Effector memory CD4-positive, alpha-beta T cell (primary cell): ENCODE data around the gene RPS18.
"Not testable (repeated sequence)": the region's sequence is repeated elsewhere in the genome, so short reads cannot be mapped to it uniquely, and the experiment has no call there.

Experiments used
- DNase-seq, 3 donors: peaks; one replicate each; pipeline ENCODE4 v3.0.0-alpha.2; 2020
- H3K27ac ChIP-seq: 2 replicates; pipeline ENCODE4 v1.7.0; 2013; ENCODE audit warnings: mild to moderate bottlenecking, low read length, moderate library complexity; ENCODE audit not compliant: insufficient read depth, poor library complexity, severe bottlenecking
- H3K27me3 ChIP-seq: replicated peaks from 2 replicates; pipeline ENCODE4 v1.7.0; 2013; ENCODE audit warnings: mild to moderate bottlenecking, low read length; ENCODE audit not compliant: insufficient read depth, control insufficient read depth, poor library complexity, severe bottlenecking
- H3K36me3 ChIP-seq: 2 replicates; pipeline ENCODE4 v1.7.0; 2013; ENCODE audit warnings: mild to moderate bottlenecking, low read length, moderate library complexity; ENCODE audit not compliant: control insufficient read depth, insufficient read depth
- H3K4me1 ChIP-seq: 2 replicates; pipeline ENCODE4 v1.7.0; 2013; ENCODE audit warnings: low read length, mild to moderate bottlenecking; ENCODE audit not compliant: control insufficient read depth, insufficient read depth, poor library complexity, severe bottlenecking
- H3K4me3 ChIP-seq: 2 replicates; pipeline ENCODE4 v1.7.0; 2013; ENCODE audit warnings: low read length, low read depth, mild to moderate bottlenecking; ENCODE audit not compliant: insufficient read depth, poor library complexity, severe bottlenecking
- H3K9me3 ChIP-seq: 2 replicates; pipeline ENCODE4 v1.7.0; 2013; ENCODE audit warnings: mild to moderate bottlenecking, low read length, moderate library complexity; ENCODE audit not compliant: control insufficient read depth

Gene RPS18

DNA sequence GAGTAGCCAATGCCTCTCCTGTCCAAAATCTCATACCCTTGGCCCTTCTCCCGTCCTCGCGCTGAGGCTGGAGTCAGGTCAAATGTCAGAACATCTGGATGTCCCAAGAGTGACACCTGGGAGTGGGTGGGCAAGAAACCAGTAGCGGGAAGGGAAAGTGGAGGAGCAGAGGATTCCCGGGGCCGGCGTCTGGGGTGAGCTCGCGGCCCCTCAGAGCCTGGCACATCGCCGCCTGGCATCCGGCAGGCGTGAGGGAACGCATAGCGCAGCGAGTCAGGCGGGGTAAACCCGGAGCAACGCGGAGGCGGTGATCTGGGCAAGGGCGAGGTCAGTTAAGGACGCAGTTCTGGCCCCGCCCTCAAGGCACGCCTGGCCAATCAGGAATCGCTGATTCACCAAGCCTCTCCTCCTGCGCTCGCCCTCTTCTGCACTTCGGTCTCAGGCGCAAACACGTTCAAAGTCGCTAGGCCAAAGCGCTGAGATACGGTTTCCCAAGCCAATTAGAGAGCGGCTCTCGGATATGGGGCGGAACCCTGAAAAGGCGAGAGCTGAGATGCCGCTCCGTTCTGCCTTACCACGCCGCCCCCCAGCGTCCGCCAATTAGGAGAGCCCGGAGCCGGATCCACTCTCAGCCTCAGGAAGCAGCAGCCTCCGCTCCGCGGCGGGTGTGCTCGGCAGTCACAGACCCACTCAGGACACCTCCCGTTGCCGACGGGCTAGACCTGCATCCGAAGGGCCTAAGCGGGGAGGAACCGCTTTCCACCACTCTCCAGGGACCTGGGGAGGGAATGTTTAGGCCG, 22.7 kb upstream of the RPS18 start:
- Histone ChIP-seq H3K4me1 (peaks cover 24% of the 10 kb centered on the region), H3K27me3 (no peaks in the 10 kb centered on the region), H3K36me3 (peaks cover 4% of the 10 kb centered on the region), H3K27ac (peak overlapping the region; percentile 95), H3K9me3 (no peaks in the 10 kb centered on the region), H3K4me3 (peak overlapping the region; percentile 60)
- peak; percentile 94 to 96 (median 95) for DNase-seq

DNA sequence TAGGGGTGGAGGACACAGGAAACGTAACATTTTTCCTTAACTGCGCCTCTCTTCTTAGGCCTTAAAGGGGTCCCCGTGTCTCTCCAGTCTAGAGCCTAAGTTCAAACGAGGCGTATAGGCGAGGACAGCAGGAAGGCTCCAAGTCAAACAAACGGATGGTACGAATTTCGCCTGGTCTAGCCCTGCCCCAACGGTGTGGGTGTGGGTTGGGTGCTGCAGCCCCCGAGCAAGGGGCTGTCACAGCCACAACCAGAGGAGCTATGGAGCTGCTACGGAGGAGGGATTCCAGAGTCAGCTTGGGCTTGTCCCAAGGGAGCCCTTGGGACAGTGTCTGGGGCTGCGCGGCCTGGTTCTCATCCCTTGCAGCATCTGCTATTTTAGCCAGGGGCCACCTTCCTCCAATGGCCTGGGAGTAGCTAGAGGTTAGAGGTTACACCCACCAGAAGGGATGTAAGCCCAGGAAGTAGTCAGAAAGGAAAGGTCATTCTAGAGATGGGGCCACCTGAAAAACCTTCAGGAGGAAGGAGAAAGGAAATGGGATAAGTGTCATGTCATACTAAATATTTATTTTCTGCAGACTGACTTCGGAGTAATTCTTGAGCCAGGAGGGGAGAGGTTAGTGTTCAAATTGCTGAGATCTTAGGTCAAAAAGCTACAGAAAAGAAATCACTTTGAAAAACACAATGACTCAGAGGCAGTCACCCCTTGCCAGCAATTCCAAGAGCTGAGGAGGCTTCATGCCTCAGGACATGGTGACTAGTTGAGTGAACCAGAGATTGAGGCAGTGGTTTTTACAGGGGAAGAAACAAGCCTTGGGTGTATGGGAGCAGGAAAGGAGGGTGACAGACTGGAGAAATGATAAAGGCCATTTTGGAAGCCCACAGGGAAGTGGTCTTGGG, 21.9 kb upstream of the RPS18 start:
- peaks cover 4% of the 10 kb centered on the region for H3K36me3 ChIP-seq
- H3K9me3 ChIP-seq: no peaks in the 10 kb centered on the region
- peaks cover 24% of the 10 kb centered on the region for H3K4me1 ChIP-seq
- DNase-seq: no peak
- H3K27ac ChIP-seq: peak overlapping the region; percentile 87
- peak overlapping the region; percentile 54 for H3K4me3 ChIP-seq
- H3K27me3 ChIP-seq: no peaks in the 10 kb centered on the region

- peaks cover 4% of the 10 kb centered on the region for H3K36me3 ChIP-seq
- H3K4me3 ChIP-seq: no peak overlapping the region
- DNase-seq: no peak
- no peaks in the 10 kb centered on the region for H3K9me3 ChIP-seq
- peaks cover 24% of the 10 kb centered on the region for H3K4me1 ChIP-seq
- H3K27ac ChIP-seq: no peak overlapping the region
- H3K27me3 ChIP-seq: no peaks in the 10 kb centered on the region
Measured at GRCh38 chr6:33250731-33251130, 21.1 kb upstream of the RPS18 start.

DNA sequence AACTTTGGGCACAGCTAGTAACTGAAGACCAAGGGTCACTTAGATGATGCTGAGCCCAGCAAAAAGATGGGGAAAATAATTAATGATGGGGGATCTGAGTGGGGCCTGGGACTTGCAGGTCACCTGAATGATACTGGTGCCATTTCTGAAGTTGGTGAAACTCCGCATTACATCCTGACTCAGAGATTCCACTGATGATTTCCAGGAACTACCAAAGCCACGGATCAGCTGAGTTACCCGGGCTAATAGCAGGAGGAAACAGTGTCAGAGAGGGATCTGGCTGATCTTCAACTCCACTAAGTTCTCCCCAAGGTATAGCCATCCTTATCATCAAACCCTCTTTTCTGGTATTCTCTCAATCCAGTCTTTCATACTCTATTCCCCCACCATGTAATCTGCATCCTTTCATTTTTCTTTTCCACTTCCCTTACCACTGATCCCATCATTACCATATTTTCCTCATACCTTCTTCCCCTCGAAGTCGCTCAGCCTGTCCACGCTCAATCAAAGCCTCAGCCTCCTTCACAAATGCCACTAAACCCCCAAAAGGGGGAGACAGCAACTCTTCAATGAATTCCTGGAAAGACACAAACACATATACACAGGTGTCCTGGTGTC, 20.4 kb upstream of the RPS18 start:
- H3K36me3 ChIP-seq: peaks cover 4% of the 10 kb centered on the region
- no peaks in the 10 kb centered on the region for H3K27me3 ChIP-seq
- no peak overlapping the region for H3K27ac ChIP-seq
- DNase-seq: no peak
- H3K9me3 ChIP-seq: no peaks in the 10 kb centered on the region
- H3K4me3 ChIP-seq: no peak overlapping the region
- H3K4me1 ChIP-seq: peaks cover 24% of the 10 kb centered on the region

DNA sequence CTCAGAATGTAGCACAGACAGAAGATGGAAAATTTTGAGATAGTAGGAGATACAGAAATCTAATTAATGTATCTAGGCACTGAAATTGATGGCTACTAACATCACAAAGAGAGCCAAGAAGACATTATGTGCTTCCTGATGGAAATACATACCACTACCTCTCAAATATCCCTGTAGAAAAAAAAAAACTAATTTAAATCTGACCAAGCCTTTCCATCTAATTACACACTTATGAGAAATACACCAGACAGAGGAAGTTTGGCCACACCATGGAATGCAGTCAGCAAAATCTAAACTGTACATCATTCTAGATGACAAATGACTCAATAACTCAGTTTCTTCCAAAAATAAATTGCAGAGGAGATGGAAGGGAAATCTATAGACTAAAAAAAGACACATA, 19.1 kb upstream of the RPS18 start:
- H3K36me3 ChIP-seq: peaks cover 4% of the 10 kb centered on the region
- no peak for DNase-seq
- no peak overlapping the region for H3K27ac ChIP-seq
- peaks cover 24% of the 10 kb centered on the region for H3K4me1 ChIP-seq
- H3K27me3 ChIP-seq: no peaks in the 10 kb centered on the region
- no peak overlapping the region for H3K4me3 ChIP-seq
- H3K9me3 ChIP-seq: no peaks in the 10 kb centered on the region

DNA sequence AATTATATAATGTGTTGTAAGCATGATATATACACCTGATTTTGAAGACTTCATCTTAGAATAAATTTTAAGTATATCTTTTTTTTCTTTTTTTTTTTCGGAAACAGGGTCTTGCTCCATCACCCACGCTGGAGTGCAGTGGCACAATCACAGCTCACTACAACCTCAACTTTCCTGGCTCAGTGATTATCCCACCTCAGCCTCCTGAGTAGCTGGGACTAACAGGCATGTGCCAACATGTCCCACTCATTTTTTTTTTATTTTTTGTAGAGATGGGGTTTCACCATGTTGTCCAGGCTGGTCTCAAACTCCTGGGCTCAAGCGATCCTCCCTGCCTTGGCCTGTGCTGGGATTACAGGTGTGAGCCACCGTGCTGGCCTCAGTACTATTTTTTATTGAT, 17.3 kb upstream of the RPS18 start:
- no peak for DNase-seq
- Histone ChIP-seq H3K27me3 (no peaks in the 10 kb centered on the region), H3K27ac (no peak overlapping the region), H3K4me1 (peaks cover 11% of the 10 kb centered on the region), H3K36me3 (peaks cover 8% of the 10 kb centered on the region), H3K4me3 (no peak overlapping the region), H3K9me3 (no peaks in the 10 kb centered on the region)

DNA sequence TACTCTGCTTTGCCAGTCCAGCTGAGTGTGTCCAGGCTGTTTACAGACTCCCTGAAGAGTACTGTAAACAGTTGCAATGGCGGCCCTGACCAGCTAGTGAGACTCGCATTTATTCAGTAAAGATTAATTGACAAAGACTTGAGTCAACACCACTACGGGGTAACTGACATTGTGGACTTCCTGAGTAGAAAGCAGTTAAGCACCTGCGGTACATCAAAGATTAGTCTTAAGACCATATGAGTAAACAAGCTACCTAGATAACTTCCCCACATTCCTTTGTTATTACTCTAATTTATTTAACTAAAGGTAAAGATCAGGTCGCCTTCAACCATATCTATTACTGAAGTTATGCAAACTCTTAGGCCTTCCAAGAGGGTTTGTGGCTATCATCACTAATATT, 12.8 kb upstream of the RPS18 start:
- DNase-seq: no peak
- H3K27me3 ChIP-seq: no peaks in the 10 kb centered on the region
- no peak overlapping the region for H3K27ac ChIP-seq
- no peak overlapping the region for H3K4me3 ChIP-seq
- H3K4me1 ChIP-seq: no peaks in the 10 kb centered on the region
- H3K36me3 ChIP-seq: peaks cover 23% of the 10 kb centered on the region
- H3K9me3 ChIP-seq: no peaks in the 10 kb centered on the region

GRCh38 chr6:33262490-33262889, 9.4 kb upstream of the RPS18 start:
- DNase-seq, H3K27ac ChIP-seq: not testable (repeated sequence)

DNA sequence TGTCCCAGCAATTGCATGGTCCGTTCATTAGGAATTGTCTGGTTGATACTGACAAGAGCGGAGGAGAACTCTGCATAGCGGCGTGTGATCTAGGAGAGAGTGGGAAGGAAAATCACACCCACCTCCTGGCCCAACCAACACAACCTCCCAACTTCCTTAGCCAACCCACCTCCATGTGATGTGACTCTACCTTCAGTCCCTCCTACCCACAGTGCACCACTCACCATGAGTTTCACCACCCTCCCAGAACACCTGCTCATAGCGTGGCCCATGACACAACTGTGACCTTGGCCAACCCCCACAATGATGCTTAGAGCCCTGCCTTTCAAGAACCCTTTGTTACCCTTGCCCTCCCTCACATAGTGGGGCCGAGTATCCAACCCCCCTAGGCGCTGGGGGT, 7.9 kb upstream of the RPS18 start:
- Histone ChIP-seq H3K36me3 (peaks cover 53% of the 10 kb centered on the region), H3K4me3 (no peak overlapping the region), H3K4me1 (no peaks in the 10 kb centered on the region), H3K27me3 (no peaks in the 10 kb centered on the region), H3K9me3 (no peaks in the 10 kb centered on the region), H3K27ac (no peak overlapping the region)
- DNase-seq: no peak

More at GRCh38 chr6:33262490-33262889, 9.4 kb upstream of the RPS18 start:
- H3K36me3 ChIP-seq: peaks cover 40% of the 10 kb centered on the region
- not testable (repeated sequence) for H3K9me3 ChIP-seq, H3K4me1 ChIP-seq, H3K4me3 ChIP-seq, H3K27me3 ChIP-seq

GRCh38 chr6:33271117-33271467, 783 bp upstream of the RPS18 start:
- H3K27me3 ChIP-seq: no peaks in the 10 kb centered on the region
- H3K27ac ChIP-seq: peak overlapping the region; percentile 93
- H3K9me3 ChIP-seq: no peaks in the 10 kb centered on the region
- peaks cover 29% of the 10 kb centered on the region for H3K4me1 ChIP-seq
- DNase-seq: no peak
- peak overlapping the region; percentile 79 for H3K4me3 ChIP-seq
- H3K36me3 ChIP-seq: peaks cover 45% of the 10 kb centered on the region
